Duodenal mucosa (tissue), 2 donors: ENCODE measurements around the gene ZC3H8.

Experiments used
- H3K27ac ChIP-seq: one replicate; pipeline ENCODE4 v1.7.0; 2013; ENCODE audit warnings: low read depth, low read length
- H3K27me3 ChIP-seq, 2 donors: one replicate each; pipeline ENCODE4 v1.7.0; 2013; ENCODE audit warnings: low read length in 2 of 2, control low read depth in 1 of 2; ENCODE audit not compliant: insufficient read depth in 2 of 2, control insufficient read depth in 1 of 2
- H3K36me3 ChIP-seq, 2 donors: one replicate each; pipeline ENCODE4 v1.7.0; 2013; ENCODE audit warnings: low read length in 2 of 2, control low read depth in 1 of 2; ENCODE audit not compliant: insufficient read depth in 2 of 2, control insufficient read depth in 1 of 2
- H3K4me1 ChIP-seq, 2 donors: one replicate each; pipeline ENCODE4 v1.7.0; 2013; ENCODE audit warnings: low read length in 2 of 2, control low read depth in 1 of 2; ENCODE audit not compliant: insufficient read depth in 2 of 2, control insufficient read depth in 1 of 2
- H3K4me3 ChIP-seq, 2 donors: one replicate each; pipeline ENCODE4 v1.7.0; 2013; ENCODE audit warnings: low read length in 2 of 2, low read depth in 1 of 2
- H3K9ac ChIP-seq, 2 donors: one replicate each; pipeline ENCODE4 v1.7.0; 2013; ENCODE audit warnings: low read length in 2 of 2, low read depth in 1 of 2
- H3K9me3 ChIP-seq, 2 donors: one replicate each; pipeline ENCODE4 v1.7.0; 2013; ENCODE audit warnings: low read length in 2 of 2, control low read depth in 1 of 2; ENCODE audit not compliant: control insufficient read depth in 1 of 2

ZC3H8 gene

DNA sequence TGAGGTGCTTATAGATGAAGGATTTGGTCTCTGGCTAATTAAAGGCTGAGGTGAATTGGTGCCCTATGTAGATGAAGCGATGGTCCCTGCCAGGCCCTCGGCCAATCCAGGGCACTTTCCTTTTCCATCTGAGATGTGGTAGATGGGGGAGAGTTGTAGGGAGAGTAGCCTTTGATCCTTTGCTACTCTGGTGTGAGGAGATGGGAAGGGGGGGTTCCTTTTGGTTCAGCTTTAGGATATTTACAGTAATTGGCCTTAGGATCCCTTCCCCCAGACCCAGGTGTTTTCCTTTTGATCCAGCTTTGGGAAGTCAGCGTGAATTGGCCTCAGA lies 5.4 kb upstream of the ZC3H8 start:
- Histone ChIP-seq H3K4me3 (no peak overlapping the region), H3K4me1 (peaks cover 0 to 3% of the 10 kb centered on the region in 2 donors), H3K27me3 (no peaks in the 10 kb centered on the region), H3K27ac (no peak overlapping the region), H3K36me3 (no peaks in the 10 kb centered on the region), H3K9me3 (no peaks in the 10 kb centered on the region), H3K9ac (no peak overlapping the region)

GRCh38 chr2:112259509-112260294 lies 4.9 kb upstream of the ZC3H8 start:
- H3K36me3 ChIP-seq: no peaks in the 10 kb centered on the region
- no peaks in the 10 kb centered on the region for H3K27me3 ChIP-seq
- no peaks in the 10 kb centered on the region for H3K9me3 ChIP-seq
- H3K4me1 ChIP-seq: peaks cover 0 to 3% of the 10 kb centered on the region in 2 donors
- peak overlapping the region in 1 of 2 donors; percentile 8 for H3K9ac ChIP-seq
- H3K27ac ChIP-seq: no peak overlapping the region
- H3K4me3 ChIP-seq: peak overlapping the region; percentile 5 to 44

DNA sequence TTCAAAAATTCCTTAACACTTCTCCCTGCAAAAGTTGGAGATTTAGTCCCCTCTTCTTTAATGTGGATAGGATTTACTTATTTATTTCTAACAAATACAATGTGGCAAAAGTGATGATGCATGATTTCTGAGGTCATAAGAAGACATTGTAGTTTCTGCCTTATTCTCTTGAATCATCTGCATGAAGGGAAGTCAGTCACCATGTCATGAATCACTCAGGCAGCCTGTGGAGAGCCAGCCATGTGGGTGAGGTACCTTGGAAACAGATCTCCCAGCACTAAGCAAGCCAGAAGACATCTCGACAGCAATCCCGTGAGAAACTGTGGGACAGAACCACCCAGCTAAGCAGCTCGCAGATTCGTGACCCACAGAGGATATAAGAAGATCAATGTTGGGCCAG lies 2.7 kb upstream of the ZC3H8 start:
- Histone ChIP-seq H3K36me3 (no peaks in the 10 kb centered on the region), H3K4me1 (peaks cover 7 to 9% of the 10 kb centered on the region in 2 donors), H3K27ac (no peak overlapping the region), H3K27me3 (no peaks in the 10 kb centered on the region), H3K9ac (no peak overlapping the region), H3K9me3 (no peaks in the 10 kb centered on the region), H3K4me3 (no peak overlapping the region)

DNA sequence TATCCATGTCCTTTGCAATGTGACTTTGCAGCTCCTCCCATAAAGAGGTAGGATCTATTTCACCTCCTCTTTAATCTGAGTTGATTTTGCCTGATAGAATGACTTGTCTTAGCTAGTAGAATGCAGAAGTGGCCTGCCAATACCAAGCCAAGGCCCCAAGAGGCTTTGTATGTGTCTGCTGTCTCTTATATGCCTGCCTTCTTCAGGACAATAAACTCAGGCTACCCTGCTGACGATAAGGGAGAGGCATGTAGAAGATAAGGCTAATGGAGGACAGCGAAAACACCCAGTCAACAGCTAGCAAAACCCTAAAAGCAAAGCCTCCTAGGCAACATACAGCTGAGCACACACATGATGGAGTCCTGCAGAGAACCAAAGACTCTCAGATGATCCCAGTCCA lies 1.8 kb upstream of the ZC3H8 start:
- Histone ChIP-seq H3K36me3 (no peaks in the 10 kb centered on the region), H3K27ac (no peak overlapping the region), H3K27me3 (no peaks in the 10 kb centered on the region), H3K4me1 (peaks cover 7 to 9% of the 10 kb centered on the region in 2 donors), H3K4me3 (no peak overlapping the region), H3K9ac (no peak overlapping the region), H3K9me3 (no peaks in the 10 kb centered on the region)

- Histone ChIP-seq H3K4me3 (no peak overlapping the region), H3K27me3 (no peaks in the 10 kb centered on the region), H3K27ac (no peak overlapping the region), H3K9me3 (no peaks in the 10 kb centered on the region), H3K9ac (no peak overlapping the region), H3K36me3 (no peaks in the 10 kb centered on the region), H3K4me1 (peaks cover 7 to 9% of the 10 kb centered on the region in 2 donors)
These were observed 1.0 kb upstream of the ZC3H8 start for GRCh38 chr2:112255875-112256274.

- no peak overlapping the region for H3K4me3 ChIP-seq
- H3K27ac ChIP-seq: no peak overlapping the region
- H3K9ac ChIP-seq: no peak overlapping the region
- no peaks in the 10 kb centered on the region for H3K9me3 ChIP-seq
- peaks cover 7 to 9% of the 10 kb centered on the region in 2 donors for H3K4me1 ChIP-seq
- peaks cover 0 to 5% of the 10 kb centered on the region in 2 donors for H3K36me3 ChIP-seq
- no peaks in the 10 kb centered on the region for H3K27me3 ChIP-seq
These were observed 1.5 kb downstream of the ZC3H8 start for GRCh38 chr2:112253261-112253815.

GRCh38 chr2:112251271-112251670 lies 3.6 kb downstream of the ZC3H8 start:
- Histone ChIP-seq H3K4me3 (no peak overlapping the region), H3K27ac (no peak overlapping the region), H3K27me3 (no peaks in the 10 kb centered on the region), H3K9ac (no peak overlapping the region), H3K9me3 (no peaks in the 10 kb centered on the region), H3K4me1 (peaks cover 7 to 9% of the 10 kb centered on the region in 2 donors), H3K36me3 (peaks cover 0 to 18% of the 10 kb centered on the region in 2 donors)

DNA sequence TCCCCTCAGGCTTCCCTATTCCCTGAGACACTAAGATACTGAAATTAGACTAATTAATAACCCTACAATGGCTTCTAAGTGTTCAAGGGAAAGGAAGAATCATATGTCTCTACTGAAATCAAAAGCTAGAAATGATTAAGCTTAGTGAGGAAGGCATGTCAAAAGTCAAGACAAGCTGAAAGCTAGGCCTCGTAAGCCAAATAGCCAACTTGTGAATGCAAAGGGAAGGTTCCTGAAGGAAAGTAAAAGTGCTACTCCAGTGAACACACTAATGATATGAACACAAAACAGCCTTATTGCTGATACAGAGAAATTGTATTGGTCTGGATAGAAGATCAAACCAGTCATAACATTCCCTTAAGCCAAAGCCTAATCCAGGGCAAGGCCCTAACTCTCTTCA lies 10.0 kb downstream of the ZC3H8 start:
- Histone ChIP-seq H3K9me3 (no peaks in the 10 kb centered on the region), H3K4me1 (no peaks in the 10 kb centered on the region), H3K36me3 (peaks cover 0 to 20% of the 10 kb centered on the region in 2 donors), H3K4me3 (no peak overlapping the region), H3K9ac (no peak overlapping the region), H3K27me3 (no peaks in the 10 kb centered on the region), H3K27ac (no peak overlapping the region)

DNA sequence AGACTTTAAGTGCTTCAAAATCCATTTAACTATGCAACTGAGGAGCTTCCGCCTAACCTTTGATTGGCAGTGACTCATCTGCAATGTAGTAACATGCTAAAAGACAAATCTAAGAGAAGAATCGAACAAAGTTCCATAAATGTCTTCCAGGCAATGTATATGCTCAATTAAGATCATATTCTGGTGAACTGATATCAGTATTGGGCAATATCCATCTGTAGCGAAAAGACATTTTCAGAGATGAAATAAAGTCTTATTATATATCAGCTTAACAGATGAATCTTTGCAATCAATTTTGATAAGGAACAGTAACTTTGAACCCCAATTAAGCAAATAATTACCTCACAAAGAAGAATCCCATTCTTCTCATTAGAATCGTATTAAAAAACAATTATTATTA lies 11.6 kb downstream of the ZC3H8 start:
- no peaks in the 10 kb centered on the region for H3K4me1 ChIP-seq
- no peak overlapping the region for H3K4me3 ChIP-seq
- H3K27ac ChIP-seq: no peak overlapping the region
- no peaks in the 10 kb centered on the region for H3K9me3 ChIP-seq
- H3K9ac ChIP-seq: no peak overlapping the region
- H3K36me3 ChIP-seq: peaks cover 0 to 15% of the 10 kb centered on the region in 2 donors
- H3K27me3 ChIP-seq: no peaks in the 10 kb centered on the region

- H3K4me1 ChIP-seq: no peaks in the 10 kb centered on the region
- H3K4me3 ChIP-seq: no peak overlapping the region
- peaks cover 0 to 10% of the 10 kb centered on the region in 2 donors for H3K36me3 ChIP-seq
- H3K27me3 ChIP-seq: no peaks in the 10 kb centered on the region
- no peak overlapping the region for H3K9ac ChIP-seq
- no peak overlapping the region for H3K27ac ChIP-seq
- no peaks in the 10 kb centered on the region for H3K9me3 ChIP-seq
These were observed 12.5 kb downstream of the ZC3H8 start for GRCh38 chr2:112242384-112242783.
